Liver (tissue), 9 donors: ENCODE data around the gene PARVB. TPM values are rescaled to one million over a fixed set of nuclear protein-coding genes. Genes with fewer than 3 reads are reported as not detected.

Experiments used
- DNase-seq: peaks from one replicate; pipeline ENCODE4 v3.0.0-alpha.2; 2017; ENCODE audit warnings: low spot score
- H3K27ac ChIP-seq, 2 donors: one replicate each; pipeline ENCODE4 v1.7.0; 2013; ENCODE audit warnings: inconsistent platforms in 2 of 2, low read length in 2 of 2, control low read depth in 1 of 2, low read depth in 1 of 2, mild to moderate bottlenecking in 1 of 2
- H3K27me3 ChIP-seq, 4 donors: one replicate each; pipeline versions ENCODE4 v1.6.1 to v1.7.0; 2013; ENCODE audit warnings: low read length in 3 of 4, inconsistent platforms in 1 of 4, mild to moderate bottlenecking in 1 of 4, moderate library complexity in 1 of 4; ENCODE audit not compliant: control insufficient read depth in 4 of 4, insufficient read depth in 4 of 4
- H3K36me3 ChIP-seq, 4 donors: one replicate each; pipeline versions ENCODE4 v1.6.1 to v1.7.0; 2013; ENCODE audit warnings: low read length in 3 of 4, mild to moderate bottlenecking in 3 of 4, low read depth in 1 of 4, moderate library complexity in 1 of 4; ENCODE audit not compliant: control insufficient read depth in 4 of 4, insufficient read depth in 3 of 4
- H3K4me1 ChIP-seq, 4 donors: one replicate each; pipeline versions ENCODE4 v1.6.1 to v1.7.0; 2013; ENCODE audit warnings: low read length in 3 of 4, mild to moderate bottlenecking in 3 of 4, moderate library complexity in 1 of 4; ENCODE audit not compliant: control insufficient read depth in 4 of 4, insufficient read depth in 4 of 4
- H3K4me3 ChIP-seq, 3 donors: one replicate each; pipeline versions ENCODE4 v1.6.1 to v1.7.0; 2013; ENCODE audit warnings: low read length in 3 of 3, control low read depth in 1 of 3, low read depth in 1 of 3, mild to moderate bottlenecking in 1 of 3
- H3K9ac ChIP-seq, 2 donors: one replicate each; pipeline ENCODE4 v1.7.0; 2013; ENCODE audit warnings: low read length in 2 of 2, mild to moderate bottlenecking in 2 of 2, moderate library complexity in 2 of 2, control low read depth in 1 of 2, low read depth in 1 of 2
- H3K9me3 ChIP-seq, 4 donors: one replicate each; pipeline versions ENCODE4 v1.6.1 to v1.7.0; 2013; ENCODE audit warnings: low read length in 3 of 4; ENCODE audit not compliant: control insufficient read depth in 4 of 4
- ATF3 ChIP-seq: IDR thresholded peaks from 2 replicates; pipeline ENCODE4 v1.6.1; 2016; ENCODE audit warnings: antibody characterized with exemption
- CTCF ChIP-seq: fragments of 150-350 bp; IDR thresholded peaks from 2 replicates; pipeline ENCODE4 v1.5.1; 2017; ENCODE audit warnings: improper control_type of control experiment, low read depth, low read length; ENCODE audit not compliant: missing input control
- EGR1 ChIP-seq, 2 donors: IDR thresholded peaks; 2 replicates each; pipeline ENCODE4 v1.6.1; 2016 to 2018; ENCODE audit warnings: antibody characterized with exemption in 2 of 2, low read depth in 2 of 2
- FOXA1 ChIP-seq: IDR thresholded peaks from 2 replicates; pipeline ENCODE4 v1.6.1; 2016; ENCODE audit warnings: antibody characterized with exemption
- FOXA2 ChIP-seq: IDR thresholded peaks from 2 replicates; pipeline ENCODE4 v1.6.1; 2016; ENCODE audit warnings: antibody characterized with exemption
- GABPA ChIP-seq, 2 donors: IDR thresholded peaks in 1 of 2; conservative IDR thresholded peaks in 1 of 2; 2 replicates each; pipeline ENCODE4 v1.6.1; 2016; ENCODE audit warnings: antibody characterized with exemption in 2 of 2, mild to moderate bottlenecking in 1 of 2, moderate library complexity in 1 of 2
- HNF4A ChIP-seq, 2 donors: conservative IDR thresholded peaks; 2 replicates each; pipeline ENCODE4 v1.6.1; 2016; ENCODE audit warnings: antibody characterized with exemption in 2 of 2, mild to moderate bottlenecking in 2 of 2
- HNF4G ChIP-seq: IDR thresholded peaks from 2 replicates; pipeline ENCODE4 v1.6.1; 2016; ENCODE audit warnings: antibody characterized with exemption
- JUND ChIP-seq, 2 donors: IDR thresholded peaks; 2 replicates each; pipeline ENCODE4 v1.6.1; 2016; ENCODE audit warnings: antibody characterized with exemption in 2 of 2
- MAX ChIP-seq: IDR thresholded peaks from 2 replicates; pipeline ENCODE4 v1.6.1; 2016; ENCODE audit warnings: antibody characterized with exemption
- NR2F2 ChIP-seq: IDR thresholded peaks from 2 replicates; pipeline ENCODE4 v1.6.1; 2016; ENCODE audit warnings: antibody characterized with exemption
- RAD21 ChIP-seq, 2 donors: IDR thresholded peaks; 2 replicates each; pipeline ENCODE4 v1.6.1; 2016; ENCODE audit warnings: antibody characterized with exemption in 2 of 2, mild to moderate bottlenecking in 2 of 2
- REST ChIP-seq: IDR thresholded peaks from 2 replicates; pipeline ENCODE4 v1.6.1; 2016; ENCODE audit warnings: antibody characterized with exemption, mild to moderate bottlenecking
- RXRA ChIP-seq, 2 donors: IDR thresholded peaks; 2 replicates each; pipeline ENCODE4 v1.6.1; 2017 to 2018; ENCODE audit warnings: antibody characterized with exemption in 2 of 2, mild to moderate bottlenecking in 1 of 2
- SP1 ChIP-seq: IDR thresholded peaks from 2 replicates; pipeline ENCODE4 v1.6.1; 2018; ENCODE audit warnings: antibody characterized with exemption, mild to moderate bottlenecking
- TAF1 ChIP-seq: conservative IDR thresholded peaks from 2 replicates; pipeline ENCODE4 v1.6.1; 2016; ENCODE audit warnings: antibody characterized with exemption, mild to moderate bottlenecking
- YY1 ChIP-seq: IDR thresholded peaks from 2 replicates; pipeline ENCODE4 v1.6.1; 2016; ENCODE audit warnings: antibody characterized with exemption, mild to moderate bottlenecking
- WGBS: extraction: QIAGEN DNeasy Blood & Tissue Kit; methylation state at CpG from one replicate; pipeline ENCODE4 v1.1.7; 2013; 5-methylcytosine and 5-hydroxymethylcytosine counted together
- polyA plus RNA-seq, 2 donors: library from polyadenylated mRNA; stranded (reverse) in 1 of 2; unstranded in 1 of 2; fragments of 200-250 nt in 1 of 2; fragments of >200 nt in 1 of 2; fragmentation: Nextera tagmentation in 1 of 2; extraction: Ambion mirVana in 1 of 2; gene quantifications; one replicate each; pipeline versions ENCODE4 v1.2.1 to v1.2.3, GENCODE V29; 2013 to 2015
- total RNA-seq, 2 donors: library from RNA; depleted of rRNA; stranded (reverse); fragments of >200 nt; gene quantifications; one replicate each; pipeline ENCODE4 v1.2.3, GENCODE V29; 2014
- TF ChIP-seq, protein P1 (sequence below): IDR thresholded peaks from 2 replicates; pipeline ENCODE4 v1.6.1; 2016; ENCODE audit warnings: antibody characterized with exemption
- donor health status: healthy.
- donor health status: healthy.
- donor health status: healthy.
- donor health status: healthy.
- donor health status: healthy.

The PARVB gene
- total and polyA plus RNA-seq, 4 donors = 3.2 to 55.5 (median 17.7) TPM

GRCh38 chr22:44211256-44211945, 187.3 kb downstream of the PARVB start:
- Histone ChIP-seq H3K4me1 (no peaks in the 10 kb centered on the region), H3K4me3 (no peak overlapping the region), H3K36me3 (no peaks in the 10 kb centered on the region), H3K27me3 (no peaks in the 10 kb centered on the region), H3K9me3 (peaks cover 2 to 5% (median 3%) of the 10 kb centered on the region in 4 donors), H3K27ac (no peak overlapping the region), H3K9ac (no peak overlapping the region)
- no peak for TF ChIP-seq FOXA2
- no peak for TF ChIP-seq FOXA1
- TF ChIP-seq EGR1 (IDR thresholded peaks at IDR 0.05; ENCODE audit: low read depth in 2 of 2) = no peak
- 63% methylated on average over 6 of the region's 6 CpGs for WGBS
- no peak for DNase-seq

DNA sequence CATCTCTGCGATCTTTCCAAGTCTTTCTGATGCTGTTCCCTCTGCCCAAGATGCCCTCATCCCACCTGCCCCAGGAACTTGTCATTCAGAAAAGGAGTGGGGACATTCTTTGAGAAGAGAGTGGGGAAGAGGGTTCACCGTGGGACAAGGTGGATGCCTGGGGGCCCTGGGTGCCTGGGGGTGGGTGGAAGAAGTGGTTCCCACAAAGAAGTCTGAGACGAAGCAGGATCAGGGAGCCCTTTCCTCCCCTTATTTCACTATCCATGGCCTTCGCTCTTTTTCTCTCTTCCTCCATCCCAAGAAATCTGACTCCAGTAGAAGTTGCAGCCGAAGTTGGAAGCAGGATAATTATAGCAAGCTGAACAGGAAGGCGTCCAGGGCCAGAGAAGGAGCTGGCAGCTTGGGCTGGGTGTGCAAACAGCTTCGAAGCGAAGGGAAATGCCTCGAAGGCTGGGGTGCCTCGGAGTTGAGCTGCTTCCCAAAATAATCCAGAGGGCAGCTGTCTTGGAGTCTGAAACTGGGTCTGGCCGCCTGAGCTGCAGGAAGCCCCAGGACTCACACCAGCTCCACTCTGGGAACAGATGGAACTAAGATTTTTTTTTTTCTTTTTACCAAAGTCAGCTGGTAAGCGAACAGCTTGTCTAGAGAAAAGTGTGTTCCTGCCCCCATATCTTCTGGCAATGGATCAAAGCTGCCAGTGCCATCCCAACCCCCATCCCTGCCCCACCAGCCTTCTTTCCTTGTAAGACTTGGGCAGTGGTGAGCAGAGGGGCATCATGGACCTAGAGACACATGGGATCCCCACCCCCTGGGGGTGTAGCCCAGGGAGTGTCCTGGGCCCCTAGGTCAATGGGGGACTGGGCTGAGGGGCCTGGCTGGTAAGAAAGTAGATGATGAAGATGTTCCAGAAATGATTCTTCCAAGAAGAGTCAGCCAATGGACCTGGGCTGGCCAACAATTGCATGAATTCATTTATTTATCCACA, 188.1 kb downstream of the PARVB start:
- no peaks in the 10 kb centered on the region for H3K27me3 ChIP-seq
- H3K9me3 ChIP-seq = peaks cover 2 to 5% (median 3%) of the 10 kb centered on the region in 4 donors
- no peak overlapping the region for H3K27ac ChIP-seq
- WGBS = 57% methylated on average over 12 of the region's 12 CpGs
- no peaks in the 10 kb centered on the region for H3K4me1 ChIP-seq
- no peaks in the 10 kb centered on the region for H3K36me3 ChIP-seq
- TF ChIP-seq TAF1 = no peak
- no peak for TF ChIP-seq ATF3
- TF ChIP-seq, protein P1, sequence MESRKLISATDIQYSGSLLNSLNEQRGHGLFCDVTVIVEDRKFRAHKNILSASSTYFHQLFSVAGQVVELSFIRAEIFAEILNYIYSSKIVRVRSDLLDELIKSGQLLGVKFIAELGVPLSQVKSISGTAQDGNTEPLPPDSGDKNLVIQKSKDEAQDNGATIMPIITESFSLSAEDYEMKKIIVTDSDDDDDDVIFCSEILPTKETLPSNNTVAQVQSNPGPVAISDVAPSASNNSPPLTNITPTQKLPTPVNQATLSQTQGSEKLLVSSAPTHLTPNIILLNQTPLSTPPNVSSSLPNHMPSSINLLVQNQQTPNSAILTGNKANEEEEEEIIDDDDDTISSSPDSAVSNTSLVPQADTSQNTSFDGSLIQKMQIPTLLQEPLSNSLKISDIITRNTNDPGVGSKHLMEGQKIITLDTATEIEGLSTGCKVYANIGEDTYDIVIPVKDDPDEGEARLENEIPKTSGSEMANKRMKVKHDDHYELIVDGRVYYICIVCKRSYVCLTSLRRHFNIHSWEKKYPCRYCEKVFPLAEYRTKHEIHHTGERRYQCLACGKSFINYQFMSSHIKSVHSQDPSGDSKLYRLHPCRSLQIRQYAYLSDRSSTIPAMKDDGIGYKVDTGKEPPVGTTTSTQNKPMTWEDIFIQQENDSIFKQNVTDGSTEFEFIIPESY = no peak
- no peak for TF ChIP-seq RXRA (IDR thresholded peaks at IDR 0.05)
- TF ChIP-seq HNF4G = no peak
- no peak for TF ChIP-seq YY1
- TF ChIP-seq CTCF = no peak
- TF ChIP-seq FOXA2 = no peak
- TF ChIP-seq REST = no peak
- no peak for TF ChIP-seq NR2F2
- TF ChIP-seq MAX = no peak
- TF ChIP-seq JUND (IDR thresholded peaks at IDR 0.05) = no peak
- no peak for TF ChIP-seq SP1
- TF ChIP-seq GABPA (IDR thresholded peaks at IDR 0.05 in 1 of 2, conservative IDR thresholded peaks at IDR 0.05 in 1 of 2) = no peak
- no peak for TF ChIP-seq EGR1 (IDR thresholded peaks at IDR 0.05; ENCODE audit: low read depth in 2 of 2)
- no peak for TF ChIP-seq FOXA1
- TF ChIP-seq RAD21 (IDR thresholded peaks at IDR 0.05) = no peak
- TF ChIP-seq HNF4A (conservative IDR thresholded peaks at IDR 0.05) = no peak
- no peak overlapping the region for H3K4me3 ChIP-seq
- H3K9ac ChIP-seq = no peak overlapping the region
- no peak for DNase-seq
